22Rv1 (cell line): ENCODE data around the gene E2F7.

Experiments
- CTCF ChIP-seq: fragments of 450-650 bp; IDR thresholded peaks from 2 replicates; pipeline ENCODE4 v1.5.1; 2017; ENCODE audit warnings: mild to moderate bottlenecking
- ZFX ChIP-seq: fragments of 450-650 bp; IDR thresholded peaks from 2 replicates; pipeline ENCODE4 v1.6.1; 2017; ENCODE audit warnings: antibody characterized with exemption, borderline replicate concordance

GRCh38 chr12:77054851-77055250 lies 10.5 kb downstream of the E2F7 start:
- TF ChIP-seq CTCF (no peak), ZFX (no peak)
